HG03575 (cell line): ENCODE measurements around the gene NCKAP1.
"Not testable (repeated sequence)": the region's sequence is repeated elsewhere in the genome, so short reads cannot be mapped to it uniquely, and the experiment has no call there.

Source experiments
- ATAC-seq: cut with Tn5 transposase; IDR thresholded peaks from one replicate; pipeline ENCODE4 v1.9.1; 2021; ENCODE audit not compliant: unreplicated experiment, insufficient number of reproducible peaks, low FRiP score; ENCODE audit errors: extremely low read depth

The NCKAP1 gene

DNA sequence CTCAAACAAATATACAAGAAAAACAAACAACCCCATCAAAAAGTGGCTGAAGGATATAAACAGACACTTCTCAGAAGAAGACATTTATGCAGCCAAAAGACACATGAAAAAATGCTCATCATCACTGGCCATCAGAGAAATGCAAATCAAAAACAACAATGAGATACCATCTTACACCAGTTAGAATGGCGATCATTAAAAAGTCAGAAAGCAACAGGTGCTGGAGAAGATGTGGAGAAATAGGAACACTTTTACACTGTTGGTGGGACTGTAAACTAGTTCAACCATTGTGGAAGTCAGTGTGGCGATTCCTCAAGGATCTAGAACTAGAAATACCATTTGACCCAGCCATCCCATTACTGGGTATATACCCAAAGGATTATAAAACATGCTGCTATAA lies 77.4 kb downstream of the NCKAP1 start:
- not testable (repeated sequence) for ATAC-seq

DNA sequence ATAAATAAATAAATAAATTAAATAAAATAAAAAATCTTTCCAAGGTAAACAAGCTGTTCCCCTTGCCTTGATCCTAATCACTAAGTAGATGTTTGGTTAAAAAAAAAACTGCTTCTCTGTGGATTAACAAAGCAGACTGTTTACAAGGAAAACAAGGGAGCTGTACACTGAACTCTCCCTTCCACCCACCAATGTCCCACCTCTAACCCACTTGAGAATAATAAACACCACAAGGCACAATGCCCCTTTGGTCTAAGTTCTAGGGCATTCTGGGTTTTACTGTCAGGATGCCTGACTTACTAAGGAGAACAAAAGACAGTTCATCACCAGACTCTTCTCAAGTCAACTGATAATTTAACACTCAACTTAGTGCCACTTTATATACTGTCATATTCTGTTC lies 83.5 kb downstream of the NCKAP1 start:
- no peak for ATAC-seq

DNA sequence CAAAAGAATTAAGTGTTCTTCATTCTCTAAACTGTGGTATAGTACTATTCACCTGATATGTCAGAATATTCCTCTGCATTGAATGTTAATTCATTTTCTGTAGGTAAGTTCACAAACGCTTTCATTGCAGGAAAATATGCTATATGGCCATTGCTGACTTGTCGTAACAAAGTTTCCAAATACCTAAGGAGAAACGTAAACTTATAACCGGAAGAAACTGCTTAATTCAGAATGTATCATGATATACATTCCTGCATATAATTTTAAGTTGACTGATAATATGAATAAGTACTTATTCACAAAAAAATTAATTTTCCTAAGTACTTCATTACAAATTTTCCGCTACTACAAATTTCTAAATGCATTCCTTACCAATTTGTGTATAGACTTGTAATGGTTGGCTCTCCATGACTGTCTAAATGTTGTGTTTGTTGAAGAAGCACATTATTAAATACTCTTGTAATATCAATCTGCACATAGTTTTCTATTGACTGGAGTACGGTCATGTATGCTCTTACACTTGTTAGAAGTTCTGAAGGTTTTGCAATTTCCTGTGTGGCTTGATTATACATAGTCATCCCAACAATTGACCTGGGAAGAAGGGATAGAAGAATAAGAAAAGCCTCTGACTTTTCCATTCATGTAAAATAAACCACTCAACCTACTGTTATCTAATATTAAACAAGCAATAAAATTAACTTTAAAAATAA lies 85.4 kb downstream of the NCKAP1 start:
- ATAC-seq = no peak

DNA sequence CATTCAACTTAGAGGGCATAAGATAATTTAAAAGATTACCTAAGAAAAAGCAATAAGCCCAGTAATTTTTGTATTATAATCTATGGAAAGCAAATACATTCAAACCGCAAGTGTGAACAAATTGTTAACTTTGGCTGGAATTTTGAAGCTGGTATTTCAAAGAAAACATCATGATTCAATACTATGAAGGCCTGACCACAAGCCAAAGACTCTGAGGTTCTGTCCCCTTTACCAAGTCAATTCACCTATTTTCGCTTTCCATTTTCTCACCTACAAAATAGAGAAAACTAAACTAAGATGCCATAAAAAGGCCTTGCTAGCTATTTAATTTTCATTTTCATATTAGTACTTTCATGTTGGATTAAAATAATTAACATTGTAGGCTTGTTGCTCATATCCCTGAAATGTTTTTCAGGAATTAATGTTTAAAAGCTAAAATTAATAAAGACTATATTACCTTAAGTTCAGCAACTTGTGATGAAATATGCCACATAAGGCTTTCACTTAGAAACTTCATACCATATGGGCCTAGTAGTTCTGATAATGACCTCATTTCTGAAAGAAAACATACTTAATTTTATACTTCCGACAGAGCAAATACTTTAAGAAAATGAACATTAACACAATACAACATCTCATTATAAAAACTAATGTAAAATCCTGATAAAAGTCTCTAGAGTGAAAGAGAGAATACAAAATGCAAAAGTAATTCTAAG lies 86.2 kb downstream of the NCKAP1 start:
- ATAC-seq = no peak

DNA sequence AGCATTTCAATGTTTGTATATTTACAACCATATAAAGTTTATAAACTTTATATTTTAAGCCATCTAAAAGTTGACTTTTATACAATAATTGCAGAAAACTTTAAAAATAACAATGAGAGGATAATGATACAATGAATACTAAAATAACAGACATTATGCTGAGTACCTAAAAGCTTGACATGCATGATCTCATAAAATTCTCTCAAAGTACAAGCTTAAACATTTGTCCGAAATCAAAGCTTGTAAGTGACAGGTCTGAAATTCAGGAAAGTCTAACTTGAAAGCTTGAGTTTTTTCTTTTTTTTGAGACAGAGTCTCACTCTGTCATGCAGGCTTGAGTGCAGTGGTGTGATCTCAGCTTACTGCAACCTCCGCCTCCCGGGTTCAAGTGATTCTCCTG lies 87.7 kb downstream of the NCKAP1 start:
- ATAC-seq = no peak

DNA sequence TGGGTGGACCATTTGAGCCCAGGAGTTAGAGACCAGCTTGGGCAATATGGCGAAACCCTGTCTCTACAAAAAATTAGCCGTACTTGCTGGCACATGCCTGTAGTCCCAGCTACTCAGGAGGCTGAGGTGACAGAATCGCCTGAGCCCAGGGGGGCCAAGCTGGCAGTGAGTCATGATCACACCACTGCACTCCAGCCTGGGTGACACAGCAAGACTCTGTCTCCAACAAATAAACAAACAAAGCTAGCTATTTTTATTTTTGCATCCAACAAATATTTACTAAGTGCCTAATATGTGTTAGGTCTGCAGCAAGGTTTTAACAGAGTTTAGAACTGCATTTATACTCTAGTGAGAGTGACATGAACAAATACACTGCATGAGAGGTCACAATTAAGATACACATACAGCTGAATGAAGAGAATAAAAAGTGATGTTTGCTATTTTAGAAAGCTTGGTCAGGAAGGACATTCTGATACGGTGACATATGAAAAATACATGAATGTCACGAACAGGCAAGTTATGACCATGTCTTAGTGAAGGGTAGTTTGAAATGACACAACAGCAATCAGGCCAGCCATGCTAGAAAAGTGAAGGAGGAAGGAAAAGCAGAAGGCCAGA lies 88.6 kb downstream of the NCKAP1 start:
- ATAC-seq = no peak

DNA sequence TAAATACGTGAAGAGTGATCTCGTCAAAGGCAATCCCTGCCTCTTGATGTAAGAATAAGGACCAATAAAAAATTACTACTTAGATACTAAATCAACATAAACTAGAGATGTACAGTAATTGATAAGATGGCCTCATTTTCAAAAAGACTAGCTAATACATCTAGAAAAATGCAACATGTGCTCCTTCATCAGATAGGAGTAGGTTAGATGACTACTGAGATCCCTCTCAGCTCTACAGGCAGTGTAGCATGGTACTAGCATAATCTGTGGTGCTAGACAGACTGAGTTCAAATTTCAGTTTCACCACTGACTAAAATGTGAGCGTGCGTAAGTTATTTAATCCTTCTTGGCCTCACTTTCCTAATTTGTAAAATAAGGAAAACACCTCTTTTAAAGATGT lies 89.2 kb downstream of the NCKAP1 start:
- ATAC-seq = no peak

DNA sequence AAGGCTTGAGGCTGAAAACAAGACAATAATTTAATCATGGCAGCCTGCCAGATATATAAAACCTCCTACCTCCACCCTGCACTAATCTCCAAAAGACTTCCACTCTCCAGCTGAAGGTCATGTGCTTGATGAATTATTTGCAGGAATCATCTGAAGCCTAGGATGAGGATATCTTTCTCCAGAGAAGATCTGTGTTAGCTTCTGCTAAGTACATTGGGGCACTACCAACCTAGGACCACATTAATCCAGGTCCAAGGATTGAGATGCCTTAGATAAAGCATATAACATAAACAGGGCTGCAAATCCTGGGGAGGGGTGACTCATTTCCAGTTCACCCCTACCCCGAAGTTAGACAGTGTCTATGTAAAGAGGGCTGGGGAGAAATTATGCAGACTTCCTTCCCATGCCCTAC lies 91.3 kb downstream of the NCKAP1 start:
- no peak for ATAC-seq

DNA sequence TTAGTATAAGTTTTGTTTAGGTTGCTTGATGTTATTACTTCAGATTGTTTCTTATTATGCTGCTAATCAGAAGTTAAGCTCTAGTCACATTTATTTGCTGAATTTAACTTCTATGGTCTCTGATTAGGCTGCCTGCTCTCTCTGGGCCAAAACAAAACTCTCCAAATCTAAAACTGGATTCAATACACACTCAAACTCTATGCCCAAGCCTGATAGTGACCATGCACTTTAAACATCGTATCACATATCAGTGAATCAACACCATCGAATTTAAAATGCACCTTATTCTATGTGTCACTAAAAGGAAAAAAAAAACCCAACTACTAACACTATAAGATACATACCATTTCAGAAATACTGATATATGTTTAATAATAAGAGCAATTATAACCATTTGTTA lies 94.9 kb downstream of the NCKAP1 start:
- ATAC-seq = no peak

DNA sequence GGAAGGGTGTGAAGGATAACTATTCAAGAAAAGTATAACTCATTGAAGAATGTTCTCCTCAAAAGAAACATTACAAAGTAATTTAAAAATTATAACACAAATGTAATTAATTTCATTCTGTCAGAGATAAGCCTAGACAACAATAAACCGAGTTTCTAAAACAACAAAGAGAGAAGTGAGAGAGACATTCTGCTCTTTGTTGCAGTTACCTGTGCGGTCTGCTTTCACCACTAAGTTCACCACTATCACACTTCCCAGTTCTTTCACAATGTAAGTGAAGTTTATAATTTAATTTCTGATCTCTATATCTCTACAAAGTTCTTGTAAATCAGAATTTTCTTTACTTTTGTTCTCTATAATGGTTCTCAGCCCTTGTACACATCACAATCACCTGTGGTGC lies 95.5 kb downstream of the NCKAP1 start:
- ATAC-seq = no peak

DNA sequence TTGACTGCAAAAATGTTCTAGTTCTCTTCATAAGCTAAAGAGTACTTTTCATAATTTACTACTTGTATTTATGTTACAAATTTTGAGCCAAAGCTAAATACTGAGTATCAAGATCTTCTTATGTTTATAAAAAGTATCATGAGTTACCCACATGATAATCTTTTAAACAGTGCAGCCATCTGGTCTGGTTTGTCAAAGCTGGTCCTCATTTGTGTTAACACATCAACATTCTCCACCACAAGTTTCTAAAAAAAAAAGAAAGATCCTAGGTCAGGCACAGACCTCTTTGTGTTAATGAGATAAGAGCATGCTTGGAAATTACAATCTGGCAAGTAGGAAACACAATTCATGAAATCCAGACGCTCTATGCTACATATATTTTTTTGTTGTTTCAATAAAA lies 96.3 kb downstream of the NCKAP1 start:
- ATAC-seq = no peak

DNA sequence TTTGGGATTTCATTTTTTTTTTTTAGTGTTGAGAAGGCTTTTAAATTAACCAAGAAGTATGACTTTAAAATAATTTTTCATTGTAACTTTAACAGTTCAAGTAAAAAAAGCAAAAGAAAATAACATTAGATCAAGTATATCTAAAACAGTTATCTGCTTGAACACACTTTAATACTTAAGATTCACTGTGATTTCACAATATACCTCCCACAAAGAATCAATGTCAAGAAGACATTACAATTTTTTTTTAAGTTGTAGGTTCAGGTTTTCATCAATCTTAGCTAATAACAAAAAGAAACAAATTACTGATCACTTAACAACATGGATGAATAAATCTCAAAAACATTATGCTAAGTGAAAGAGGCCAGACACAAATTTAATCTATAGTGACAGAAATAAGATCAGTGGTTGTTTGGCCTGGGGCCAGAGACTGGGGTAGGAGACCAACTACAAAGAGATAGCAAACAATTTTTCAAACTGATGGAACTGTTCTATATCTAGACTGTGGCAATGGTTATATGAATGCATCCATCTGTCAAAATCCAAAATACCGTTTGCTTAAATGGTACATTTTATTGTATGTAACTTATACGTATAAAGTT lies 97.0 kb downstream of the NCKAP1 start:
- ATAC-seq = no peak

DNA sequence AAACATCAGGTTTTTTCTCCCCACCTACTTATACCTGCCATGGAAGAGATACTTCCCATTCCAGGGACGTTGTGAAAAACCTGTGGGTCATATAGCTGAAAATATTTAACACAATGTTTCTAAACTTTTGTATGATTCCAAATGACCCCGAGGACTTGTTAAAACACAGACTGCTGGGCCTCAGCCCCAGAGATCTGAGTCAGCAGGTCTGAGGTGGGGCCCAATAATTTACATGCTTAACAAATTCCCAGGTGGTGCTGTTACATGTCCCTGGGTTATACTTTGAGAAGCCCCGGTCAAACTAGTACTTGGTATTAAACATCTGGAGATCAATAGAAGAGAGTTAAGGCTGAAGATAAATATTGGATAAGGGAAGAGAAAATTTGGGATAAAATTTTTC lies 100.4 kb downstream of the NCKAP1 start:
- no peak for ATAC-seq

DNA sequence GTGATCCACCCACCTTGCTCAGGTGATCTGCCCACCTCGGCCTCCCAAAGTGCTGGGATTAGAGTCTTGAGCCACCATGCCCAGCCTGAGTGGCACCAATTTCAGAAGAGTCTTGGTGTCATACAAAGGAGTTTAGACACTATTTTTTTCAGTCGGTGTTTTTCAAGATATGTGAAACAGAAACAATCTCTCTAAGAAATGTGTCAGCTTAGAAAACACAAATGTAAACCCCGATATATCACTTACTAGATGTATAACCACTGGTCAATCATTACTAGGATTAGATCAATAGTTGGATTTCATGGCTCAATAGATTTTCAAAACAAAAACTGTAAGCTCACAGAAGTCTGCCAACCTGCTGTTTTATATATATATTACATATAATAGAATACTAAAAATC lies 104.6 kb downstream of the NCKAP1 start:
- no peak for ATAC-seq

DNA sequence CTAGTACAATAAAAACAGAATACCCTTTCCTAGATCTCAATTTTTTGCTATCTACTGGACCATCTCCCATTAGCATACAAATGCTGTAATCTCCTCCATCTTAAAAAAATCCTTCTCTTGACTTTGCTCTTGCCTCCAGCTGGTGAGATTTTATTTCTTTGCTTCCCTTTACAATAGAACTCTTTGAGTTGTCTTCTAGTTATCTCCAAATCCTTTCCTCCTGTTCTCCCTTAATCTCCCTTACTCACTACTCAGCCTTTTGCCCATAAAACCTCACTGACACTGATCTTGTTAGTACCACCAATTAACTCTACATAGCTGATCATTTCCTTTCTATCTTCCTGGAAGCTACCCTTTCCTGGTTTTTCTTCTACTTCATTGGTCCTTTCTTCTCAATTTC lies 108.3 kb downstream of the NCKAP1 start:
- ATAC-seq = no peak

DNA sequence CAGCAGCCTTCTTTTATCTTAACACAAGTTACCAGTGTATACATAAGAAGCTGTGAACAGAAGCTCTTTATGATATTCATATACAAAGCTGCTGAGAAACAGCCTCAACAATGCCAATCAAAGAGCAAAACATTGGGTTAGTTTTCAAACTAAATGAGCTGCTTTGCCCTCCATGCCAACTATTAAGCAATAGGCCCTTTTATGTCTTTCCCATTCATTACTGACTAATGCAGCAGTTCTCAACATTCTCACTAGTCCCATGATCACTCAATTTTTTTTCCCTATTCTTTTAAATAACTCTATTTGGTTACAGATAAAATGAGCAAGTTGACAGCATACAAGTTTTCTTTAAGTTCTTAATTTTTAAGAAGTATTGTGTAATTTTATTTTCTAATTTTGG lies 114.0 kb downstream of the NCKAP1 start:
- no peak for ATAC-seq

DNA sequence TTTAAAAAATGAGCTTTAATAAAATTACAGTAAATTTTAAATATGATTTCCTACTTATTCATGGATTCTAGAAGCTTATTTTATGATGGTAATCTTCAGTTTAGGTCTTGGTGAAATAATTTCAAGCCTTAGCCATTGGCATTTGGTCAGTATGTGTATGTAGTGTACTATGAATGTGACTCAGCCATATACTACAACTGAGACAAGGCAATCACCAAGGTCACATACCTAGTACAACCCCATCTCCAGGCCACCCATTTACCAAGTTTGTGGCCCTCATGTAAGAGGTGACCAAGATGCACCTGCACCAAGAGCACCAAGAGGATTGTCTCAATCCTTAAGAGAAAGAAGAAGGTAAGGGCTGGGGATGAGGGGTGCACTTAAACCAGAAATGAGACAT lies 117.0 kb downstream of the NCKAP1 start:
- peak; percentile 22 for ATAC-seq

DNA sequence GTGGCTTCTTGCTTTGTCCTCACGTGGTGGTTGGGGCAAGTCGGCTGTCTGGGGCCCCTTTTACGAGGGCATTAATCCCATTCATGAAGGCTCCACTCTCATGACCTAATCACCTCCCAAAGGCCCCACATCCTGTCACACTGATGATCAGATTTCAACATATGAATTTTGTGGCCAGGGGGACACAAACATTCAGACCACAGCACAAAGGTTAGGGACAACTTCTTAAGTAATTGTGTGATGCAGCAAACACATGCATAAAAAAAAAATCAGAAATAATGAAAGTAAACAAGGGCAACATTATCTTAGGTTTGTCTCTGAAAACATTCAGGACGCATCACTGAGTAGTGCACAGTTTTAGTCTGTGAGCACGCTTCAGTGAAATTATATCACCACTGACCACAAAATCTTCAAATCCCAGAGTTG lies 117.6 kb downstream of the NCKAP1 start:
- ATAC-seq = peak; percentile 51

DNA sequence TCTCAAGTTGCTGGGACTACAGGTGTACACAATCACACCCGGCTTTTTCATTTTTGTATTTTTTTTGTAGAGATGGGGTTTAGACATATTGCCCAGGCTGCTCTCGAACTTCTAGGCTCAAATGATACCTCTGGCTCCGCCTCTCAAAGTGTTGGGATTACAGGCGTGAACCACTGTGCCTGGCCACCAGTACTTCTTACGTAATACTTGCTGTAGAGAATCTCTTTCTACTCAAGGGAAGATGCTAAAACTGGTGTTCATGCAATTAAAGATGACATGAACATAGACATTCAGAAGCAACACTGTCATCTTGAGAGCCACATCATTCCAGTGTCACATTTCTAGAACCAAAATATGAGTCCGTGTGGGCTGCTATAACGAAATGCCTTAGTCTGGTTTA lies 118.2 kb downstream of the NCKAP1 start:
- ATAC-seq = no peak
